KMS-11 (cell line): ENCODE results near the gene ANKLE1.

Experiments
- H2AFZ ChIP-seq: fragments of 200-600 bp; sonication (generic); 2 replicates; pipeline ENCODE4 v1.6.1; 2016; ENCODE audit warnings: antibody characterized with exemption, mixed run types, low read depth
- H3K27ac ChIP-seq: fragments of 200-600 bp; sonication (generic); 2 replicates; pipeline ENCODE4 v1.6.1; 2016; ENCODE audit warnings: mild to moderate bottlenecking, mixed run types
- H3K27me3 ChIP-seq: fragments of 200-600 bp; sonication (generic); 2 replicates; pipeline ENCODE4 v1.6.1; 2017; ENCODE audit warnings: mild to moderate bottlenecking, low read depth, mixed run types, moderate library complexity; ENCODE audit not compliant: insufficient read depth
- H3K36me3 ChIP-seq: fragments of 200-600 bp; sonication (generic); 2 replicates; pipeline ENCODE4 v1.6.1; 2017; ENCODE audit warnings: mild to moderate bottlenecking, mixed run types; ENCODE audit not compliant: insufficient read depth
- H3K4me1 ChIP-seq: fragments of 200-600 bp; sonication (generic); 2 replicates; pipeline ENCODE4 v1.6.1; 2016; ENCODE audit warnings: mild to moderate bottlenecking, low read depth, mixed run types; ENCODE audit not compliant: poor library complexity, severe bottlenecking
- H3K4me2 ChIP-seq: fragments of 200-600 bp; sonication (generic); 2 replicates; pipeline ENCODE4 v1.7.0; 2016; ENCODE audit warnings: mild to moderate bottlenecking, mixed run types
- H3K4me3 ChIP-seq: fragments of 200-600 bp; sonication (generic); IDR thresholded peaks from 2 replicates; pipeline ENCODE4 v1.6.1; 2017; ENCODE audit warnings: low read depth, low read length, mixed read lengths; ENCODE audit not compliant: insufficient read depth
- H3K79me2 ChIP-seq: fragments of 200-600 bp; sonication (generic); 2 replicates; pipeline ENCODE4 v1.6.1; 2016; ENCODE audit warnings: low read depth, mixed run types; ENCODE audit not compliant: insufficient read depth
- H3K9ac ChIP-seq: fragments of 200-600 bp; sonication (generic); 2 replicates; pipeline ENCODE4 v1.6.1; 2016; ENCODE audit warnings: mild to moderate bottlenecking, mixed run types
- H4K20me1 ChIP-seq: fragments of 200-600 bp; sonication (generic); 2 replicates; pipeline ENCODE4 v1.6.1; 2016; ENCODE audit warnings: mild to moderate bottlenecking, mixed run types; ENCODE audit not compliant: insufficient read depth
- TF ChIP-seq, protein P1 (sequence below): fragments of 200-600 bp; sonication (generic); conservative IDR thresholded peaks from 2 replicates; pipeline ENCODE4 v1.6.1; 2017; ENCODE audit warnings: low read depth, mild to moderate bottlenecking, antibody characterized with exemption, low read length, moderate library complexity, mixed read lengths

Gene ANKLE1

DNA sequence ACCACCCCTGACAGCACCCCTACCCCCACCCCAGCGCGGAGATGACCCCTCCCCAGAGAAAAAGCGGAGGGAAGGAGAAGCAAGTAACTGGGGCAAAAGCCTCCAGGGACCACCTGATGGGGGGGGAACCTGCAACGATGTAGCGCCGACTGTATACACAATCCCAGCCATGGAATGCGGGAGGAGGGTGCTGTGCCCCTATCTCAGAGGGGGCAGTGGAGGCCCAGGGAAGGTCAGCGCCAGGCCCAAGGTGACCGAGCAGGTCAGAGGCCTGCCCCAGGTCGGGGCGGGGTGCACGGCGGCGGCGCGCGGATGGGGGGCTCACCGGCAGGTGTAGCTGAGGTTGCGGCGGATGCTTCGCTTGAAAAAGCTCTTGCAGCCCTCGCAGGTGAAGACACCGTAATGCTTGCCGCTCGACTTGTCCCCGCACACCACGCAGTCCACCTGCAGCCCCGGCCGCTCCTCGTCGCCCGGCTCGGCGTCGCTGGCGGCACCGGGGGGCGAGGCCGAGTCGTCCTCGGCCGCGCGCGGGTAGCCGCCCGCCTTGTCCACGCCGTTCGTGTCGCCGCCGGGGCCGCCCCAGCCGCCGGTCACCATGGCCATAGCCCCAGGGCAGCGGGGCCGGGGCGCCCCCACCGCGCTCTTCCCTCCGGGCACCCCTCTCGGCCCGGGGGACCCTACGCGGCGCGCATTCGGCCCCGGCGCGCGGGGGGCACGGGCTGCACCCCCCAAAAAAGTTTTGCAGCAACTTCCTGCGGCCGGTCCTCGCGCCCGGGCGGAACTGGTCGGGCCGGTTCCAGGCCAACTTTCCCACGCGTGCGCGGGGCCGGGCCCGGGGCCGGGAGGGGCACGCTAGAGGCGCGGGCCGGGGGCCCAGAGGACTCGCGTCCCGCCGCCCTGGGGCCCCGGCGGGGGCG lies 36.8 kb upstream of the ANKLE1 start:
- no peaks in the 10 kb centered on the region for H3K79me2 ChIP-seq
- H2AFZ ChIP-seq = 0 out of 2 replicates have a peak overlapping the region, but pooled peaks have one; percentile 22
- H3K27me3 ChIP-seq = no peaks in the 10 kb centered on the region
- H3K36me3 ChIP-seq = no peaks in the 10 kb centered on the region
- peak overlapping the region; percentile 41; the same call in 1 of the 2 replicates for H3K9ac ChIP-seq
- peaks cover 10% of the 10 kb centered on the region for H3K4me1 ChIP-seq
- no peak overlapping the region for H3K27ac ChIP-seq
- TF ChIP-seq, protein P1, sequence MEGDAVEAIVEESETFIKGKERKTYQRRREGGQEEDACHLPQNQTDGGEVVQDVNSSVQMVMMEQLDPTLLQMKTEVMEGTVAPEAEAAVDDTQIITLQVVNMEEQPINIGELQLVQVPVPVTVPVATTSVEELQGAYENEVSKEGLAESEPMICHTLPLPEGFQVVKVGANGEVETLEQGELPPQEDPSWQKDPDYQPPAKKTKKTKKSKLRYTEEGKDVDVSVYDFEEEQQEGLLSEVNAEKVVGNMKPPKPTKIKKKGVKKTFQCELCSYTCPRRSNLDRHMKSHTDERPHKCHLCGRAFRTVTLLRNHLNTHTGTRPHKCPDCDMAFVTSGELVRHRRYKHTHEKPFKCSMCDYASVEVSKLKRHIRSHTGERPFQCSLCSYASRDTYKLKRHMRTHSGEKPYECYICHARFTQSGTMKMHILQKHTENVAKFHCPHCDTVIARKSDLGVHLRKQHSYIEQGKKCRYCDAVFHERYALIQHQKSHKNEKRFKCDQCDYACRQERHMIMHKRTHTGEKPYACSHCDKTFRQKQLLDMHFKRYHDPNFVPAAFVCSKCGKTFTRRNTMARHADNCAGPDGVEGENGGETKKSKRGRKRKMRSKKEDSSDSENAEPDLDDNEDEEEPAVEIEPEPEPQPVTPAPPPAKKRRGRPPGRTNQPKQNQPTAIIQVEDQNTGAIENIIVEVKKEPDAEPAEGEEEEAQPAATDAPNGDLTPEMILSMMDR = no peak
- no peak overlapping the region for H3K4me3 ChIP-seq
- H3K4me2 ChIP-seq = peak overlapping the region; percentile 50
- no peaks in the 10 kb centered on the region for H4K20me1 ChIP-seq

DNA sequence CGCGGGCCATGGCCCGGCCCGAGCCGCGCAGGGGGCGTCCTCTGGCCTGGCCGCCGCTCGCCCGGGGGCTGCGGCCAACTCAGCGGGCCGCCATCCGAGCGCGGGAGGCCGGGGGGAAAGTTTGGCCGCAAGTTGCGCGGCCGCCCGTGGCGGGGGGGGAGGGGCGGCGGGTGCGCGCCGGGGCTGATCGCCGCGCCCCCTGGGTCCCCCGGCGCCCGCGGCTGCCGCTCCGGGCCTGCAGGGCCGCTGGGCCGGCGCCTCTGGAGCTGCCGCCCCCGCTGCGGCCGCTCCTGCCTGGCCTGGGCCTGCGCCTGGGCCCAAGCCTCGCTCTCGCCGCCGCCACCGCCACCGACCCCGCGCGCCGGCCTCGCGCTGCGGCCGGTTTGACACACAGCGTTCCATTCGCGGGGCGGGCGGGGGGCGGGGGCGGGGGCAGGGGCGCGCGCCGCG lies 36.1 kb upstream of the ANKLE1 start, which contains the start of gene NR2F6:
NR2F6 (minus strand) TSS at position 385 of the 450 bp plus-strand sequence. CDS start 699 bp downstream, outside the sequence.
- no peaks in the 10 kb centered on the region for H4K20me1 ChIP-seq
- peak within 1 kb of the TSS; percentile 81 for H3K4me2 ChIP-seq
- no peaks in the 10 kb centered on the region for H3K27me3 ChIP-seq
- H3K9ac ChIP-seq = peak within 1 kb of the TSS; percentile 44; the same call in 1 of the 2 replicates
- peaks cover 10% of the 10 kb centered on the region for H3K4me1 ChIP-seq
- H3K27ac ChIP-seq = 0 out of 2 replicates have a peak within 1 kb of the TSS, but pooled peaks have one; percentile 22
- H3K36me3 ChIP-seq = no peaks in the 10 kb centered on the region
- peak within 1 kb of the TSS; percentile 85 for H2AFZ ChIP-seq
- H3K4me3 ChIP-seq = no peak within 1 kb of the TSS
- TF ChIP-seq, protein P1 = no peak
- H3K79me2 ChIP-seq = no peaks in the 10 kb centered on the region

DNA sequence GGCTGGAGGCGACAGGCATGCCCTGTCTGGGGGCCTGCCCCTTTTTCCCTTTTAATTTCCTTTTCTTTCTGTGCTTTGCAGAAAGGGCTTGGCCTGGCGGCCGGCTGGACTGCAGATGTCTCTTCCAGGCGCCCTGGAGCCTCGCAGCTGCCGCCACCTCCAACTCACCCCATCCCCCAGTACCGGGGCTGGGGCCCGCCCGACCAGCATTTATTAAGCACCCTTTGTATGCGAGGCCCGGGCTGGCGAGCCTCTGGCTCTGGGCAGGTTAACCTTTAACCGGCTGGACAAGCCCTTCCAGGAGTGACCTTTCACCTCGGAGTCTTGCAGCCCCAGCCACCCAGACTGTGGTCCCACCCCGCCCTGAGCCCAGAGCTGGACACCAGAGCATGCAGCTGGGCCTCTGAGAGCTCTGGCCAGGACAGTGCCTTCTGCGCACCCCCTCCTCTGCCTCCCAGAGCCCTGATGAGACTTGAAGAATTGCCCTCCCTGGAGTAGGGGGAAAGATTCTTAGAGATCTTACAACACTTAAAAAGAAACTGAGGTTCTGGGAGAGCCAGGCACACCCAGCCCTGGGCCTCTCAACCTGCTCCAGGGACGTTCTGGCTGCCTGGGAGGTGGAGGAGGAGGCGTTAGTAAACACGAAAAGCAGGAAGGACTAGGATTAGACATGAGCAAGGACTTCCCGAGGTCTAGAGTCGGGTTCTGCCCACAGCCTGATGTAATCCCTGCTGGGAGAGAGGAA lies 34.8 kb upstream of the ANKLE1 start:
- H3K27ac ChIP-seq = no peak overlapping the region
- no peaks in the 10 kb centered on the region for H3K79me2 ChIP-seq
- H3K9ac ChIP-seq = peak overlapping the region; percentile 44; the same call in 1 of the 2 replicates
- TF ChIP-seq, protein P1 = no peak
- peaks cover 10% of the 10 kb centered on the region for H3K4me1 ChIP-seq
- H3K4me3 ChIP-seq = no peak overlapping the region
- H3K36me3 ChIP-seq = no peaks in the 10 kb centered on the region
- peak overlapping the region; percentile 81 for H3K4me2 ChIP-seq
- H2AFZ ChIP-seq = peak overlapping the region; percentile 85
- no peaks in the 10 kb centered on the region for H4K20me1 ChIP-seq
- no peaks in the 10 kb centered on the region for H3K27me3 ChIP-seq

DNA sequence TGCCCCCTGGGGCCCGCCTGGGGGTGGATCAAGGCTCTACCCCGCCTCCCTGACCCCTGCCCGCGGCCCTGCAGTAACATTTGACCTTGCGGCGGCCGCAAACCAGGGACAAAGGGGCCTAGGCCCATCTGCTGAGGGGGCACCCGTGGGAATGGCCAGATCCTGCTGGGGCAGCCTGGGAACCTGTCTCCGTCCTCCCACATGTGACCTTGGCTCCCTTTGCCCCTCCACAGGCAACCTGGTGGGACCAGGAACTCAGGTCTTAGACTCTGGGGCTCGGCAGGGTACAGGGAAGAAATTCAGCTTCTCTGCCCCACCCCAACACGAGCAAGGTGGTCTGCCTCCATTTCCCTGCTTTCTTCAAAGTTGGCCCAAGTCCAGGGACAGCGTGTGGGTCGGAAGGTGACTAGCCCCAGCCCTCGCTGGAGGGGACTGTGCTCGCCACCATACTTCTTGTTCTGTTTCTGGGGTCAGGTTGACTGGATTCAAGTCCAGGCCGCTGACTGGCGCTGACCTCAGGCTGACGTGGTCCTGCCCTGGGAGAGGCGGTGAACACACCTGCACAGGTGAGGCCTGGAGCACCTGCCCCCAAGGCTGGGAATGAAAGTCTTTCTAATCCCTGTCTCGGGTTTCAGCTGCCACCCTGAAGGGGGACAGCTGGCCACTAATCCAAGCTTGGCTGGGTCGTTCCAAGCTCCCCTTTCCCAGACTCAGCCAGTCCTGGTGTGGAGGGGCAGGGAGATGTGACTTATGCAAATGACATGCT lies 33.5 kb upstream of the ANKLE1 start:
- no peak overlapping the region for H3K4me3 ChIP-seq
- H3K4me1 ChIP-seq = peaks cover 10% of the 10 kb centered on the region
- no peaks in the 10 kb centered on the region for H3K79me2 ChIP-seq
- H3K27me3 ChIP-seq = no peaks in the 10 kb centered on the region
- H2AFZ ChIP-seq = no peak overlapping the region
- no peaks in the 10 kb centered on the region for H3K36me3 ChIP-seq
- no peak overlapping the region for H3K27ac ChIP-seq
- H4K20me1 ChIP-seq = no peaks in the 10 kb centered on the region
- H3K4me2 ChIP-seq = no peak overlapping the region
- TF ChIP-seq, protein P1 = no peak
- H3K9ac ChIP-seq = no peak overlapping the region
